PFSK-1 (cell line): ENCODE data around the gene DUSP16.

Experiments
- FOXP2 ChIP-seq: optimal IDR thresholded peaks from 2 replicates; pipeline ENCODE3; 2011; ENCODE audit warnings: borderline replicate concordance, control low read depth, inconsistent platforms; ENCODE audit not compliant: insufficient read depth; ENCODE audit errors: extremely low read length, extremely low read depth
- POLR2AphosphoS5 ChIP-seq: IDR thresholded peaks from 2 replicates; pipeline ENCODE4 v1.6.1; 2012; ENCODE audit warnings: low read depth, mild to moderate bottlenecking, control low read depth, low read length, moderate library complexity
- REST ChIP-seq, 2 experiments: IDR thresholded peaks; 2 replicates each; pipeline versions ENCODE4 v1.6.1 to v1.8.0; 2011 to 2012; ENCODE audit warnings: low read depth in 2 of 2, low read length in 2 of 2, control low read depth in 1 of 2, inconsistent platforms in 1 of 2, mild to moderate bottlenecking in 1 of 2, moderate library complexity in 1 of 2; ENCODE audit not compliant: insufficient read depth in 1 of 2
- SIN3A ChIP-seq: IDR thresholded peaks from 2 replicates; pipeline ENCODE4 v1.6.1; 2012; ENCODE audit warnings: mild to moderate bottlenecking, low read length, moderate library complexity, borderline replicate concordance; ENCODE audit not compliant: insufficient read depth
- TAF1 ChIP-seq: IDR thresholded peaks from 2 replicates; pipeline ENCODE4 v1.6.1; 2012; ENCODE audit warnings: low read length, control low read depth, borderline replicate concordance; ENCODE audit not compliant: insufficient read depth

DUSP16 gene

GRCh38 chr12:12476857-12477531 is 85.7 kb downstream of the DUSP16 start:
- no peak for TF ChIP-seq REST (IDR thresholded peaks at IDR 0.05; ENCODE audit: insufficient read depth in 1 of 2, low read depth in 2 of 2, low read length in 2 of 2)
- no peak for TF ChIP-seq POLR2AphosphoS5
- TF ChIP-seq SIN3A: no peak

GRCh38 chr12:12474931-12475795 is 87.5 kb downstream of the DUSP16 start:
- TF ChIP-seq REST (IDR thresholded peaks at IDR 0.05; ENCODE audit: insufficient read depth in 1 of 2, low read depth in 2 of 2, low read length in 2 of 2) (no peak), FOXP2 (no peak), TAF1 (no peak), SIN3A (no peak), POLR2AphosphoS5 (no peak)

GRCh38 chr12:12474471-12474928 is 88.2 kb downstream of the DUSP16 start:
- TF ChIP-seq SIN3A: no peak
- no peak for TF ChIP-seq TAF1
- TF ChIP-seq REST (IDR thresholded peaks at IDR 0.05; ENCODE audit: insufficient read depth in 1 of 2, low read depth in 2 of 2, low read length in 2 of 2): no peak
- TF ChIP-seq POLR2AphosphoS5: no peak
- TF ChIP-seq FOXP2: no peak

- TF ChIP-seq REST (IDR thresholded peaks at IDR 0.05; ENCODE audit: insufficient read depth in 1 of 2, low read depth in 2 of 2, low read length in 2 of 2) (no peak), POLR2AphosphoS5 (no peak; the same call in 1 of the 2 replicates), FOXP2 (no peak), SIN3A (no peak), TAF1 (no peak)
Measured at GRCh38 chr12:12473223-12473622, 89.4 kb downstream of the DUSP16 start.
